ENCODE results near the gene RFPL2. TPM values are rescaled to one million over a fixed set of nuclear protein-coding genes. Genes with fewer than 3 reads are reported as not detected.
"Not testable (repeated sequence)": the region's sequence is repeated elsewhere in the genome, so short reads cannot be mapped to it uniquely, and the experiment has no call there.

Gene RFPL2
- total RNA-seq, 1 donor from 2014 or later = 0.15 TPM

GRCh38 chr22:32206774-32207758 is 2.2 kb upstream of the RFPL2 start:
- intact Hi-C loops (cut with micrococcal nuclease) = loop anchor here (1.0 to 2.0 kb wide), 5 partner anchors 60 to 266 kb away; no protein-coding TSS in a partner anchor

GRCh38 chr22:32205974-32206773 is 1.3 kb upstream of the RFPL2 start:
- intact Hi-C loops (cut with micrococcal nuclease) = loop anchor here (2.0 kb wide), 1 partner anchor 61 kb away; no protein-coding TSS in a partner anchor

GRCh38 chr22:32204040-32204855 is 625 bp downstream of the RFPL2 start:
- intact Hi-C loops (cut with micrococcal nuclease) = no loop called here

GRCh38 chr22:32203181-32204039 is 1.5 kb downstream of the RFPL2 start:
- intact Hi-C loops (cut with micrococcal nuclease) = no loop called here

- intact Hi-C loops (cut with micrococcal nuclease) = no loop called here
Observed at GRCh38 chr22:32202539-32203180, 2.2 kb downstream of the RFPL2 start.

- intact Hi-C loops (cut with micrococcal nuclease) = no loop called here
Observed at GRCh38 chr22:32202161-32202538, 2.7 kb downstream of the RFPL2 start.

- intact Hi-C loops (cut with micrococcal nuclease) = no loop called here
Observed at GRCh38 chr22:32200752-32201151, 4.1 kb downstream of the RFPL2 start.

GRCh38 chr22:32199961-32200360 is 4.9 kb downstream of the RFPL2 start:
- intact Hi-C loops (cut with micrococcal nuclease) = no loop called here

- intact Hi-C loops (cut with micrococcal nuclease) = no loop called here
Observed at GRCh38 chr22:32199341-32199740, 5.5 kb downstream of the RFPL2 start.

- intact Hi-C loops (cut with micrococcal nuclease) = not testable (repeated sequence)
Observed at GRCh38 chr22:32197553-32198226, 7.2 kb downstream of the RFPL2 start.

GRCh38 chr22:32195900-32196299 is 9.0 kb downstream of the RFPL2 start:
- intact Hi-C loops (cut with micrococcal nuclease) = not testable (repeated sequence)

GRCh38 chr22:32193346-32193745 is 11.5 kb downstream of the RFPL2 start:
- intact Hi-C loops (cut with micrococcal nuclease) = not testable (repeated sequence)

- intact Hi-C loops (cut with micrococcal nuclease) = not testable (repeated sequence)
Observed at GRCh38 chr22:32191021-32191420, 13.9 kb downstream of the RFPL2 start.

- intact Hi-C loops (cut with micrococcal nuclease) = no loop called here
Observed at GRCh38 chr22:32185821-32186220, 19.1 kb downstream of the RFPL2 start.

- intact Hi-C loops (cut with micrococcal nuclease) = no loop called here
Observed at GRCh38 chr22:32183625-32184024, 21.2 kb downstream of the RFPL2 start.

- intact Hi-C loops (cut with micrococcal nuclease) = no loop called here
Observed at GRCh38 chr22:32181043-32181442, 23.8 kb downstream of the RFPL2 start.

GRCh38 chr22:32177221-32177765 is 27.6 kb downstream of the RFPL2 start:
- intact Hi-C loops (cut with micrococcal nuclease) = no loop called here

GRCh38 chr22:32175683-32176644 is 28.9 kb downstream of the RFPL2 start:
- intact Hi-C loops (cut with micrococcal nuclease) = no loop called here

Measured in T-helper 1 cell treated with Interleukin-12 subunit alpha and Interleukin-12 subunit beta and Interleukin-4 antibody, amounts not matched to agents 30 ng/mL and 1 ng/mL, for 36 hours (primary cell).